Endodermal cell (in vitro differentiated cells): ENCODE results near the gene AFAP1L2. TPM values are rescaled to one million over a fixed set of nuclear protein-coding genes. Genes with fewer than 3 reads are reported as not detected.
A peak's percentile ranks its signal among the peaks of the same experiment; 100 is the strongest.

Experiments used
- DNase-seq: peaks from one replicate; pipeline ENCODE4 v3.0.0-alpha.2; 2017
- H3K27ac ChIP-seq: 2 replicates; pipeline ENCODE4 v1.5.1; 2013; ENCODE audit warnings: mild to moderate bottlenecking, low read depth, low read length, moderate library complexity
- H3K27me3 ChIP-seq: 2 replicates; pipeline ENCODE4 v1.6.1; 2013; ENCODE audit warnings: mild to moderate bottlenecking, low read length, moderate library complexity; ENCODE audit not compliant: insufficient read depth, control insufficient read depth, poor library complexity, severe bottlenecking
- H3K36me3 ChIP-seq: 2 replicates; pipeline ENCODE4 v1.7.0; 2013; ENCODE audit warnings: mild to moderate bottlenecking, low read length, moderate library complexity; ENCODE audit not compliant: control insufficient read depth, insufficient read depth
- H3K4me1 ChIP-seq: one replicate; pipeline ENCODE4 v1.7.0; 2013; ENCODE audit warnings: low read length; ENCODE audit not compliant: control insufficient read depth, insufficient read depth
- H3K4me3 ChIP-seq: 2 replicates; pipeline ENCODE4 v1.5.1; 2013; ENCODE audit warnings: mild to moderate bottlenecking, low read length, moderate library complexity
- H3K9ac ChIP-seq: 2 replicates; pipeline ENCODE4 v1.6.1; 2013; ENCODE audit warnings: mild to moderate bottlenecking, low read length, moderate library complexity; ENCODE audit not compliant: poor library complexity, severe bottlenecking; ENCODE audit errors: extremely low read depth
- H3K9me3 ChIP-seq: 2 replicates; pipeline ENCODE4 v1.6.1; 2013; ENCODE audit warnings: mild to moderate bottlenecking, low read length, moderate library complexity; ENCODE audit not compliant: control insufficient read depth
- H3K27ac Mint-ChIP-seq: 2 replicates; pipeline ENCODE4 v1.8.0; 2020; ENCODE audit warnings: mixed read lengths
- H3K27me3 Mint-ChIP-seq: 2 replicates; pipeline ENCODE4 v1.8.0; 2021; ENCODE audit warnings: mild to moderate bottlenecking, mixed read lengths; ENCODE audit not compliant: insufficient read depth
- H3K36me3 Mint-ChIP-seq: 2 replicates; pipeline ENCODE4 v1.8.0; 2020; ENCODE audit warnings: low read depth, mixed read lengths
- H3K4me1 Mint-ChIP-seq: 2 replicates; pipeline ENCODE4 v1.8.0; 2020; ENCODE audit warnings: mixed read lengths
- H3K4me3 Mint-ChIP-seq: 2 replicates; pipeline ENCODE4 v1.8.0; 2020; ENCODE audit warnings: mild to moderate bottlenecking, moderate library complexity, mixed read lengths
- H3K9me3 Mint-ChIP-seq: 2 replicates; pipeline ENCODE4 v1.8.0; 2020; ENCODE audit warnings: mild to moderate bottlenecking, mixed read lengths
- CTCF ChIP-seq: fragments of 200-600 bp; sonication (generic); conservative IDR thresholded peaks from 2 replicates; pipeline ENCODE4 v1.5.0; 2021; ENCODE audit warnings: antibody characterized with exemption, mild to moderate bottlenecking
- WGBS, 2 experiments: methylation state at CpG; one replicate each; pipeline versions ENCODE4 v1.1.5 to v1.1.7; 2013; ENCODE audit warnings: missing lambda C conversion rate in 2 of 2, mixed read lengths in 1 of 2; ENCODE audit not compliant: insufficient coverage in 1 of 2, insufficient read length in 1 of 2; 5-methylcytosine and 5-hydroxymethylcytosine counted together
- total RNA-seq, 2 donors: library from RNA; stranded (reverse); fragmentation: NEBNext Ultra II Directional in 1 of 2; extraction: Animal tissue kit (Norgen Biotek cat#: 25700) in 1 of 2; gene quantifications; 2 replicates in 1 of 2; 3 replicates in 1 of 2; pipeline ENCODE4 v1.2.1, GENCODE V29; 2021

The AFAP1L2 gene
- total RNA-seq, 2 donors from 2014 or later = 1.5 to 2.2 TPM

GRCh38 chr10:114265392-114266053 is 138.8 kb downstream of the AFAP1L2 start:
- H3K9ac ChIP-seq = no peak overlapping the region

GRCh38 chr10:114262496-114262895 is 141.8 kb downstream of the AFAP1L2 start:
- no peak overlapping the region for H3K9ac ChIP-seq
- no peaks in the 10 kb centered on the region for H3K36me3 ChIP-seq
- no peak overlapping the region for H3K27ac Mint-ChIP-seq
- H3K4me3 ChIP-seq = no peak overlapping the region
- no peak overlapping the region for H3K4me3 Mint-ChIP-seq
- 67 to 86% methylated on average over 1 of the region's 4 CpGs for WGBS, 2 experiments
- no peaks in the 10 kb centered on the region for H3K36me3 Mint-ChIP-seq
- no peaks in the 10 kb centered on the region for H3K9me3 ChIP-seq
- DNase-seq = peak; percentile 69
- H3K27me3 ChIP-seq = no peaks in the 10 kb centered on the region
- H3K4me1 ChIP-seq = no peaks in the 10 kb centered on the region
- H3K9me3 Mint-ChIP-seq = no peaks in the 10 kb centered on the region
- peaks cover 16% of the 10 kb centered on the region for H3K4me1 Mint-ChIP-seq
- no peaks in the 10 kb centered on the region for H3K27me3 Mint-ChIP-seq
- no peak for TF ChIP-seq CTCF
- no peak overlapping the region for H3K27ac ChIP-seq

More at GRCh38 chr10:114265392-114266053, 138.8 kb downstream of the AFAP1L2 start:
- no peak overlapping the region for H3K4me3 Mint-ChIP-seq
- H3K27ac Mint-ChIP-seq = no peak overlapping the region
- Histone ChIP-seq H3K4me3 (no peak overlapping the region), H3K27me3 (no peaks in the 10 kb centered on the region), H3K9me3 (no peaks in the 10 kb centered on the region), H3K27ac (no peak overlapping the region), H3K4me1 (no peaks in the 10 kb centered on the region), H3K36me3 (no peaks in the 10 kb centered on the region)
- no peaks in the 10 kb centered on the region for H3K9me3 Mint-ChIP-seq
- TF ChIP-seq CTCF = no peak
- 71 to 91% methylated on average over 5 to 6 of the region's 6 CpGs for WGBS, 2 experiments
- no peaks in the 10 kb centered on the region for H3K36me3 Mint-ChIP-seq
- no peak for DNase-seq
- H3K27me3 Mint-ChIP-seq = no peaks in the 10 kb centered on the region
- H3K4me1 Mint-ChIP-seq = peaks cover 4% of the 10 kb centered on the region

- WGBS, 2 experiments = 88 to 100% methylated on average over 1 to 2 of the region's 2 CpGs
- no peaks in the 10 kb centered on the region for H3K36me3 ChIP-seq
- no peak overlapping the region for H3K27ac ChIP-seq
- H3K27me3 ChIP-seq = no peaks in the 10 kb centered on the region
- H3K27ac Mint-ChIP-seq = no peak overlapping the region
- H3K27me3 Mint-ChIP-seq = no peaks in the 10 kb centered on the region
- H3K9ac ChIP-seq = no peak overlapping the region
- no peak overlapping the region for H3K4me3 ChIP-seq
- no peak overlapping the region for H3K4me3 Mint-ChIP-seq
- no peak for DNase-seq
- no peaks in the 10 kb centered on the region for H3K4me1 ChIP-seq
- TF ChIP-seq CTCF = no peak
- H3K9me3 ChIP-seq = no peaks in the 10 kb centered on the region
- H3K36me3 Mint-ChIP-seq = no peaks in the 10 kb centered on the region
- H3K9me3 Mint-ChIP-seq = no peaks in the 10 kb centered on the region
- H3K4me1 Mint-ChIP-seq = peaks cover 16% of the 10 kb centered on the region
Observed at GRCh38 chr10:114261076-114261475, 143.2 kb downstream of the AFAP1L2 start.
